Suppressor macrophage treated with lipopolysaccharide for 4 hours (primary cell): ENCODE data around the gene CPAMD8.
"Not testable (repeated sequence)": the region's sequence is repeated elsewhere in the genome, so short reads cannot be mapped to it uniquely, and the experiment has no call there.

Experiments
- DNase-seq: peaks from one replicate; pipeline ENCODE4 v3.0.0-alpha.2; 2020

Gene CPAMD8

DNA sequence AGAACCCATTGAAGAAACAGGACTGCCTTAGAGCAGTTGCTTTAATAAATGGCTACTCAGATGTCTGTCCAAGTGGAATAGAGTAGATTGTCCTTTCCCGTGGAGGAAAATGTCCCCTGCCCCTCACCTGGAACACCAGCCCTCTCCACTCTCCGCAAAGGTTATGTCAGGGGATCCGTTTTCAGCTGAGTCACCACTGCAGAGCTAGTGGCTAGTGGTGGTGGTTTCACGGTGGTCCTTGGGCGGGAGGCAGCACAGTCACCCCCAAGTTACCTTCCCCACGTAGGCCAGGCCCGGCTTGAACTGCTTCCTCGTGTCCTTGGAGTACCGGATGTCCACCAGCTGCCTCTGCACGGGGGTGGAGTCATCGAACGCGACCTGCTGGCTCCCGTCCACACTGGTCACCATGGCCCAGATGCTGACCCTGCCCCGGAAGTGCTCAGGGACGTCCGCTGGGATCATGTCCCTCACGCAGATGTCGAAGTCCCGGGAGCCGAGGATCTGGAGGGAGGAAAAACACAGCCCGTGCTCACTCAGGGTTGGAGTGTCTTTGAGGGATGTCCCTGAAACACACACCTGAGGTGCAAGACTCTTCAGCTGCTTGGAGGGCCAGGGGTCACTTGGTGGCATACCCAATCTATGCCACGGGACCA lies 29.6 kb downstream of the CPAMD8 start:
- not testable (repeated sequence) for DNase-seq

DNA sequence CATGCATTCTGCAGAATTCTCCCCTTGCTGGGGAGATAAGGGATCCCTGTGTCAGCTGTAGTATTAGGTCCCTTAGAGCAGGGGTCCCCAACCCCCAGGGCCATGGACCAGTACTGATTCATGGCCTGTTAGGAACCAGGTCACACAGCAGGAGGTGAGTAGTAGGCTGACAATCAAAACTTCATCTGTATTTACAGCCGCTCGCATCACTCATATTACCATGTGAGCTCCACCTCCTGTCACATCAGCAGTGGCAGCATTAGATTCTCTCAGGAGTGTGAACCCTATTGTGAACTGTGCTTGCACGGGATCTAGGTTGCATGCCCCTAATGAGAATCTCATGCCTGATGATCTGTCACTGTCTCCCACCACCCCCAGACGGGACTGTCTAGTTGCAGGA lies 37.9 kb downstream of the CPAMD8 start:
- no peak for DNase-seq

DNA sequence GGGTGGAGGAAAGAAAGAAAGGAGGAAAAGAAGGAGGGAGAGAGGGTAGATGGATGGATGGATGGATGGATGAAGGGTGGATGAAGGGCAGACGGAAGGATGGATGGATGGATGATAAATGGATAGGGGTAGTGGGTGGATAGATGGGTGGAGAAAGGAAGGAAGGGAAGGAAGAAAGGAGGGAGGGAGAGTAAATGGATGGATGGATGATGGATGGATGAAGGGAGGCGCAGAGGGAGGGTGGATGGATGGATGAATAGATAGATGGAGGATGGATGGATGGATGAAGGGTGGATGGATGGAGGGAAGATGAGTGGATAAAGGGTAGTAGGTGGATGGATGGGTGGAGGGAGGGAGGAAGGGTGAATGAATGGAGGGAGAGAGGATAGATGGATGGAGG lies 41.2 kb downstream of the CPAMD8 start:
- DNase-seq: no peak

DNA sequence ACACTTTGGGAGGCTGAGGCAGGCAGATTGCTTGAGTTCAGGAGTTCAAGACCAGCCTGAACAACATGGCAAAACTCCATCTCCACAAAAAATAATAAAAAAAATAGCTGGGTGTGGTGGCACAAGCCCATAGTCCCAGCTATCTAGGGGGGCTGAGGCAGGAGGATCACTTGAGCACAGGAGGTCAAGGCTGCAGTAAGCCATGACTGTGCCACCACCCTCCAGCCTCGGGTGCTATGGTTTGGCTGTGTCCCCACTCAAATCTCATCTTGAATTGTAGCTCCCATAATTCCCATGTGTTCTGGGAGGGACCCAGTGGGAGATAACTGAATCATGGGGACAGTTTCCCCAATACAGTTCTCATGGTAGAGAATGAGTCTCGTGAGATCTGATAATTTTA lies 44.0 kb downstream of the CPAMD8 start:
- not testable (repeated sequence) for DNase-seq

DNA sequence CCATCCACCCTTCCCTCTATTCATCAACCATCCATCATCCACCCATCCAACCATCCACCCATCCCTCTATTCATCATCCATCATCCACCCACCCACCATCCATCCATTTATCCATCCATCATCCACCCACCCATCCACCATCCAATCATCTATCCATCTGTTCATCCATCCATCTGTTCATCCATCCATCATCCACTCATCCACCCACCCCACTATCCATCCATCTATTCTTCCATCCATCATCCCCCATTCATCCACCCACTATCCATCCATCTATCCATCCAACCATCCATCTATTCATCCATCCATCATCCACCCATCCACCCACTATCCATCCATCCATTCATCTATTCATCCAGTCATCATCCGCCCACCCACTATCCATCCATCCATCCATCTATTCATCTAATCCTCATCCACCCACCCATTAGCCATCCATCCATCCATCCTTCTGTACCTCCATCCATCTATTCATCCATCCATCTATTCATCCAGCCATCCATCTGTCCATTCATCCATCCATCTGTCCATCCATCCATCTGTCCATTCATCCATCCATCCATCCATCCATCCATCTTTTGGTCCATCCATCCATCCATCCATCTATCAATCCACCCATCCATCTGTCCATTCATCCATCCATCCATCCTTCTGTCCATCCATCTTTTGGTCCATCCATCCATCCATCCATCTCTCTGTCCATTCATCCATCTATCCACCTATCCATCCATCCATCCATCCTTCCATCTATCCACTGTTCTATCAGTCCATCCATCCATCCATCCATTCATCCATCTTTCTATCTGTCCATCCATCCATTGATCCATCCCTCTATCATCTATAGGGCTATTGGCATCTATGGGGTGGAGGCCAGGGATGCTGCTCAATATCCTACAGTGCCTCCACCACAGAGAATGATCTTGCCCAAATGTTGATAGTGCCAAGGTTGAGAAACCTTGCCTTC lies 47.5 kb downstream of the CPAMD8 start:
- DNase-seq: no peak

DNA sequence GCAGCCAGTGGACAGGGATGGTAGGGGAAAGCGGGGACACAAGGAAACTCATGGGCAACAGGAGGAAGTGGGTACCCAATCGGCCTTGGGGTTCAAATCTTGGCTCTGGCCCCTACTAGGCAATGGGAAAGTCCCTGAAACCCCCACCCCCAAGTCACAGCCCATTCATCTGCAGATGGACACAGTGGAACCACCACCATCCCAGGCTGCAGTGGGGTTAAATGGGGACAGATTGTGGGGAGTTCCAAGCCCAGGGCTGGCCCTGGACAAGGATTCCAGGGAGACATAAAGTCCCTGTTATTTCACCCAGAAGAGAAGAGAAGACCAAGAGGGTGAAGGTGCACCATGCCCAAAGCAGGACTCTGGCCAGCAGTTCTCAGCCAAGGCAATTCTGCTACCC lies 48.5 kb downstream of the CPAMD8 start:
- DNase-seq: no peak

DNA sequence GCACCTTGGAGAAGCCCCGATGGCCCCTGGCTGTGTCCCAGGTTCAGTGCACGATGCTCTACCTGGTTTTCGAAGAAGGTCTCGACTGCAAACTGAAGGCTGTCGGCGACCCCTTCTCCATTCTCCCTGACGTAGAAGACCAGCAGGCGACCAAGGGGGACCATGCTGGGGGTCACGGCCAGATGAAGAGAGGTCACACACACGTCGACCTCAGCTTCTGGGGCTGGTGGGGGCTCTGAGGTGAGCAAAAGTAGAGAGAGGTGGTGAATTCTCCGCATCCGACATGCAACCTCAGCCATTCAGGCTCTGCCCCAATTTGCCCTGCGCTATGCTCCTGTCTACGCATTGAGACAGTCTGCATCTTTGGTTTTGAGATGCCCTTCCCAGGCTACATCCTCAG lies 49.3 kb downstream of the CPAMD8 start:
- no peak for DNase-seq

DNA sequence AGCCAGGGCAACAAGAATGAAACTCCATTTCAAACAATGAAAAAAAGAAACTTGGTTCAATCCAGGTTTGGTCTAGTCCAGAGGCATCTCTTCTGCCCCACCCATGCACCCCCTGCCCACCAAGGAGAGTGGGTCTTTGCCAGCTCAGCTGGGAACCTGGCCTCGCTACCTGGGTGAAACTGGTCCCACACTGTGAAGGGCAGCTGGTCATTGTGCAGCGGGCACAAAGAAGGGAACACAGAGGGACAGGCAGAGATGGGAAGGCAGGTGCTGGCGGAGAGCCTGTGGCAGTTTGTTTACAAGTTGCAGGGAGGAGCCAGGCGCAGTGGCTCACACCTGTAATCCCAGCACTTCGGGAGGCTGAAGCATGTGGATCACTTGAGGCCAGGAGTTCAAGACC lies 50.2 kb downstream of the CPAMD8 start:
- no peak for DNase-seq

DNA sequence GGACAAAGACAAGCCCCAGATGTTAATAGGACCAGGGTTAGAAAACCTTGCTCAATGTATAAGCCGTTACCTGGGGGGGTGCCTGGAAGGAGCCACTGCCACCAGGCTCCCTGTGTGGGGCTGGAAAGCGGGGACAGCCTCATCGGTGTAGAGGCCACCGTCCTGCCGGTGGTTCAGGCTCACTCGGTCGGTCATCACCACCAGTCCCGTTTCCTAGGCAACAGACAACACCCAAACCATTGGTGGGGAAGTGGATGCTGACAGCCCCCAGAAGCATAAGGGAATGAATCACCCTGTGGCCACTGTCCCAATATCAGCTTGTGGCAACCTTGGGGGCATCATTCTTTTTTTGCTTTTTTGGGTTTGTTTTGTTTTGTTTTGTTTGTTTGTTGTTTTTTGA lies 55.8 kb downstream of the CPAMD8 start:
- DNase-seq: peak; percentile 16

DNA sequence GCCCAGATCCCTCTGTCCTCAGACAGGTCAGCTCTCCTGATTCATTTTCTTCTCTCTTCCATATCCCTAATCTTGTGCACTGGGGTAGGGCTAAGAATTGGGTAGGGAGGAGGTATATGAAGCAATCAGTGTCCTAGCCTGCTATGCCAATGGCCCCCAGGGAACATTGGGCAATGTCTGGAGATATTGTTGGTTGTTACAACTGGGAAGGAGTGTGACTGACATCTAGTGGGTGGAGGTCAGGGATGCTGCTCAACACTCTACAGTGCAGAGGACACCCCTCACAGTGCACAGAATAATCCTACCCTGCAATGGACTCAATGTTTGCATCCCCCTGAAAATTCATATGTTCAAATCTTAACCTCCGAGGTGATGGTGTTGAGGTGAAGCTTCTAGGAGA lies 57.5 kb downstream of the CPAMD8 start:
- DNase-seq: peak; percentile 38

DNA sequence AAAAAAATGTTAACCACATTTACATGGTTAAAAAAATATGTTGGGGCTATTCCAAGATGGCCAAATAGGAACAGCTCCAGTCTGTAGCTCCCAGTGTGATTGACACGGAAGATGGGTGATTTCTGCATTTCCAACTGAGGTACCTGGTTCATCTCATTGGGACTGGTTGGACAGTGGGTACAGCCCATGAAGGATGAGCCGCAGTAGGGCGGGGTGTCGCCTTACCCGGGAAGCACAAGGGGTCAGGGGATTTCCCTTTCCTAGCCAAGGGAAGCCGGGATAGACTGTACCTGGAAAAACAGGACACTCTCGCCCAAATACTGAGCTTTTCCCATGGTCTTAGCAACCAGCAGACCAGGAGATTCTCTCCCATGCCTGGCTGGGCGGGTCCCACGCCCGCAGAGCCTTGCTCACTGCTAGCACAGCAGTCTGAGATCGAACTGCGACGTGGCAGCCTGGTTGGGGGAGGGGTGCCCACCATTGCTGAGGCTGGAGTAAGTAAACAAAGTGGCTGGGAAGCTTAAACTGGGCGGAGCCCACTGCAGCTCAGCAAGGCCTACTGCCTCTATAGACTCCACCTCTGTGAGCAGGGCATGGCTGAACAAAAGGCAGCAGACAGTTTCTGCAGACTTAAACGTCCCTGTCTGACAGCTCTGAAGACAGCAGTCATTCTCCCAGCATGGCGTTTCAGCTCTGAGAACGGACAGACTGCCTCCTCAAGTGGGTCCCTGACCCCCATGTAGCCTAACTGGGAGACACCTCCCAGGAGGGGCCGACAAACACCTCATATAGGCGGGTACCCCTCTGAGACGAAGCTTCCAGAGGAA lies 65.4 kb downstream of the CPAMD8 start:
- DNase-seq: not testable (repeated sequence)

DNA sequence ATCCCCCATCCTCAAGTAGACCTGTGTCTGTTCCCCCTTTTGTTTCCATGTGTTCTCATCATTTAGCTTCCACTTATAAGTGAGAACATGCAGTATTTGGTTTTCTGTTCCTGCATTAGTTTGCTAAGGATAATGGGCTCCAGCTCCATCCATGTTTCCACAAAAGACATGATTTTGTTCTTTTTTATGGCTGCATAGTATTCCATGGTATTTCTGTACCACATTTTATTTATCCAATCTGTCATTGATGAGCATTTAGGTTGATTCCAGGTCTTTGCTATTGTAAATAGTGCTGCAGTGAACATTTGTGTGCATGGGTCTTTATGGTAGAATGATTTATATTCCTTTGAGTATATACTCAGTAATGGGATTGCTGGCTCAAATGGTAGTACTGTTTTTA lies 68.3 kb downstream of the CPAMD8 start:
- DNase-seq: not testable (repeated sequence)

DNA sequence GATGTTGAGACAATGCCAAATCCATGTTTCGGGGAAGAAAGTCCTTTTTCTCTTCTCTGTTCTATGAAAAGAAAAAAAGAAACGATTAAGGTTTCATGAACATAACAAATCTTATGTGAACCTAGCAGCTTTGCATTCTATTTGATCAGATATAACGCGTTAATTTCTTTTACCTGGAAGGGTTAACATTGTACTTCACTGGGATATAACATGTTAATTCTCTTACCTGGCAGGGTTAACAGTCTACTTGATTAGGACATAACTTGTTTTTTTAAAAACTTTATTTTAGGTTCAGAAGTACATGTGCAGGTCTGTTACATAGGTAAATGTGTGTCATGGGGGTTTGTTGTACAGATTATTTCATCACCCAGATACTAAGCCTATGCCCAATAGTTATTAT lies 68.8 kb downstream of the CPAMD8 start:
- no peak for DNase-seq

DNA sequence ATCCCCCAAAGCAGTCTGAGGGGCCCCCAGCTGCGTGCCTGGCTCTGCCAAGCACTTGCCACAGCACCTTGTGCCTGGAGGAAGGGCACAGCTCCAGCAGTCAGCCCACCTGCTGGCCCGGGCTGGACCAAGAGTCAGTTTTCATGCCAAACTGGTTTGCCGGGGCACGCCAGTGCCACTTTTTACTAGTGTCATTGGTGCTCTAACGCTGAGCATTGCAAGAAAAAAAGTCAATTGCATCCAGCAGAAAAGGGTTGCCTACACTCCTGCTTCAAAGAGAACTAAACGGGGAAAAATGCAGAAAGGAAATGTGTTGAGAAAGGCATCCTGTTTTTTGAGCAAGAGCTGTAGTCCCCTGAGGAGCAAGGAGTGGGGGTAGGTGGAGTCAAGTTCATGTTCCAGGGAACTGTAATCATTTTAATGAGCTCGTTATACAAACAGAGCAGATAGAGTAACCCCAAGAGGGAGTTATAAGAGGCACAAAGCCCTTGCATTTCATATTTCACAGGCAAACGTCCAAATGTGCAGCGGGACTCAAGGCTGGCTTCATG lies 69.4 kb downstream of the CPAMD8 start:
- DNase-seq: peak; percentile 25

DNA sequence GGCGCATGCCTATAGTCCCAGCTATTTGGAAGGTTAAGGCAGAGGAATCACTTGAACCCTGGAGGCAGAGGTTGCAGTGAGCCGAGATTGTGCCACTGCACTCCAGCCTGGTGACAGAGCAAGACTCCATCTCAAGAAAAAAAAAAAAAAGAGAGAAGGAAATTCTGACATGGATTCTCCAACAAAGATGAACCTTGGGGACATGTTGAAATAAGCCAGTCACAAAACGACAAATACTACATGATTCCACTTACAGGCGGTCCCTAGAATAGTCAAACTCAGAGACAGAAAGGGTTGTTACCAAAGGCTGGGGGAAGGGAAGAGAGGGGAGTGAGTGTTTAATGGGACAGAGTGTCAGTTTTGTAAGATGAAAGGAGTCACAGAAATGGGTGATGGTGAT lies 71.4 kb downstream of the CPAMD8 start:
- peak; percentile 27 for DNase-seq

DNA sequence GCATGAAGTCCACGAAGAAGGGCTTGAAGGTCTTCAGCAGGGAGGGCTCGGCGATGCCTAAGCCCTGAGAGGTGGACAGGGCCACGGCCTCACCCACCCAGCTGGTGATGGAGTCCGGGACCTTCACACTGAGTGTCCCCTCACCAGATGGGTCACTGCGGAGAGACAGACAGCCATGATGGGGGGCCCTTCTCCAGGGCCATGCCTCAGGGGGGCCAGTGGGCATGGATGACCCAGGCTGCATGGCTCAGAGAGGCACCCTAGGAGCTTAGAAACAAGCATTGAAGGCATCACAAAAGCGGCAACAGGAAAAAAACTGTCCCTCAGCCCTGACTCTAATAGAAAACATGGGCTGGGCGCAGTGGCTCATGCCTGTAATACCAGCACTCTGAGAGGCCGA lies 74.6 kb downstream of the CPAMD8 start:
- DNase-seq: no peak

DNA sequence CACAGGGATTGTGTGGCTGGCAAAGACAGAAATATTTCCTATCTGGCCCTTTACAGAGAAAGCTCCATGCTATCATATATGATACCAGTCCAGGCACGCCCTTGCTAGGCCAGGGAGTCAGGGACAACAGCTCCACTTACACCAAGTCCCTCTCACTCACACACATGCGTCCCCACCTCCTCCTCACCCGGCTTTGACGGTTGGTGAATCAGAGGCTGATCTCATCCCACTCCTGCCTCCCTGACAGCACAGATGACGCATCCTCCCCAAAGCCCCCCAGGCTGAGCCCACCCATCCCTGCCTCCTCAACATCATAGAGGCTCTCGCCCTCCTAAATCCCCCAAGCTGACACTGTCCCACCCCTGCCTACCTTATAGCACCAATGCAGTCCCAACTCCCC lies 75.1 kb downstream of the CPAMD8 start:
- DNase-seq: no peak

DNA sequence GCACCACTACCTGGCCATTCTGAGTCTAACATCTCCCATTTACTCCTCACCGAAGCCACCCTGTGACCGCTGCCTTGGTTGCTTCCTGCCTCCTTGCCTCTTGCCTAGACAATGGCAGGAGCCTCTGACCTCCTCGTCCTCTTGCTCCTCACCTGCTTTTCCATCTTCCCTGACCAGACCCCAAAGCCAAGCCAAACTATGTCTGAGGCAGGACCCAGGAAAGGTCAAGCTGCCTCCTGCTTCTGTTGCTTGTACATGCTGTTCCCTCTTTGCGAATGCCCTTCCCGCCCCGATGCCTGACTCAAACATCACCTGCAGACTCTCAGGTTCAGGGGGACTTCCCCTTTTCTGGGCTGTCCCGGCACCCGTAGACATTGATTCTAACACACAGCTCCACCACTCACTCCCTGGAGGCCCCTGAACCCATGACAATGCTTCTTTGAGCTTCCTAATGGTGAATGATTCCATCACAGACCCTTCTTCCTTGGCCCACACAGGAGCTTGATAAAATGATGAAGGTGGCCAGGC lies 77.0 kb downstream of the CPAMD8 start:
- DNase-seq: no peak

DNA sequence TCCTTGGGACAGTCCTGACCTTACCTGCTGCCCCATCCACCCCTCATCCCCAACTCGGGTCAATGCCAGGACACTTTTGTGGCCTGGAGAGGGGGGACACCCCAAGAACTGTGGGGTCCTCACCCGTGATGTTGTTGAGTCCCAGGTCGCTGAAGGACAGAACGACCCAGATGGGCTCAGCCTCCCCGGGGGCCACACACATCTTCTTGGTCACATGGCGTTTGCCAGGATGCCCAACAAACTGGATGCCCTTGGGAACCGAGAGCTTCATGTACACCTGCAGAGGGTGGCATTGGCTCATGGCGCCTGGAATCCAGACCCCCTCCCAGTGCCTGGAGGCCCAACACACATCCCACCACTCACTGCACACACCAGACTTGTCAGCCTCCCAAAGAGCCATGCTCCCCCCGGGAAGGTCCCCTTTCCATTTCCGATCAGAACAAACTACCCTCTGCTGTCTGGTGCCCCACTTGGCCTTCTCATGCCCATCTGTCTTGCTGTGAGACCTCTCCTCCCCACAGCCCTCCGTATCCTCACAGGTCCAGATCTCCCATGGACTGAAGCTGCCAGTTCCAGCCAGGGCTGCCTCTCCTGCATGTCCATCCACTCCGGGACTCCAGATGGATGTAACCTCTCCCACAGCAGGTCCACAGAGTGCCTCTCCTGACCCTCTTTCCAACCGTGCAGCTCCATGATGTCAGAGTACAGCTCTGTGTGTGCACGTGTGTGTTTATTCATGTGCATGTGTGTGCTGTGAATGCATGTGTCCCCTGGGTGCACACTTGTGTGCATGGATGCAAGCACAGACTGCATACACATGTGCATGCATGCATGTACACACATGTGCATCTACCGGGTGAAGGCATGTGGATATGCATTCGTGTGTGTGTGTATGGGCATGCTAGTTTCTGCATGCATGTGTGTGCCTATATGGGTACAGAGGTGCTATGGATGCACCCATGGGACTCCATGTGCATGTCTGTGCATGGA lies 79.4 kb downstream of the CPAMD8 start:
- DNase-seq: no peak

DNA sequence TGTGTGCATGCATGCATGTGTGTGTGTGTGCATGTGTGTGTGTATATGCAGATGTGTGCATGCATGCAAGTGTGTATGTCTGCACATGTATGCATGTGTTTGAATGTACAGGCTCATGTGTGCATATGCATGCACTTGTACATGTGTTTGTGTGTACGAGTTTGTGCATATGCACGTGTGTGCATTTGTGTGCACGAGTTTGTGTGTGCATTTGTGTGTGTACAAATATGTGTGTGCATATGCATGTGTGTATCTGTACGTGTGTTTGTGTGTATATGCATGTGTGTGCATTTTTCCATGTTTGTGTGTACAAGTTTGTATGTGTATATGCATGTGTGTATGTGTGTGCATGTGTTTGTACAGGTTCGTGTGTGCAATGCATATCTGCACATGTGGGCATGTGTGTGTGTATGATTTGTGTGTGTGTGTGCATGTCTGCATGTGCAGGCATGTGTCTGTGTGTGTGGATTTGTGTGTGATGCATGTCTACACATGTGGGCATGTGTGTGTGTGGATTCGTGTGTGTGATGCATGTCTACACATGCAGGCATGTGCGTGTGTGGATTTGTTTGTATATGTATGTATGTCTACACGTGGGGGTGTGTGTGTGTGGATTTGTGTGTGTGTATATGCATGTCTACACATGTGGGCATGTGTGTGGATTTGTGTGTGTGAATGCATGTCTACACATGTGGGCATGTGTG lies 80.7 kb downstream of the CPAMD8 start:
- no peak for DNase-seq

DNA sequence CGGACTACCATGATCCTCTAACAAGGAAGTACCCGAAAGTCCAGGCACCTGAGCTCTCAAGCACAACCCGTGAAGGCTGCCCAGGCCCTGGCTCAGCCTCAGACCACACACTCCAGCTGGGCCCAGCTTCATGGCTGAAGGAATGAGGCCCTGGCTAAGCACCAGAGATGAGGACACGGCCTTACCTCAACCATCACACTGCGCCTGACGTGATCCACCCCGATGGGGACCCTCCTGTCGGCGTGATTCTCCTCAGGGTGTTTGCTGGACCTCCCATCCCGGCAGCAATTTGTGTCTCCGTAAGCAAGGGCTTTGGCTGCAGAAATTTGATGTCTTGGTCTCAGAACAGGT lies 81.3 kb downstream of the CPAMD8 start:
- no peak for DNase-seq
